Heart right ventricle (tissue), 16 donors: ENCODE data around the gene PLBD2. TPM values are rescaled to one million over a fixed set of nuclear protein-coding genes. Genes with fewer than 3 reads are reported as not detected.

Experiments
- ATAC-seq, 8 donors: fragments of 200-7000 bp; cut with Tn5 transposase; one replicate each; pipeline ENCODE4 v1.9.1; 2020; ENCODE audit warnings: mild to moderate bottlenecking in 8 of 8, moderate library complexity in 8 of 8, moderate number of reproducible peaks in 1 of 8
- DNase-seq, 2 donors: peaks; one replicate each; pipeline ENCODE4 v3.0.0-alpha.2; 2020
- H3K27ac ChIP-seq, 10 donors: fragments of 200-600 bp; sonication (generic) in 2 of 10; one replicate each; pipeline versions ENCODE4 v1.5.0 to v1.8.0; 2020 to 2022; ENCODE audit warnings: mild to moderate bottlenecking in 3 of 10
- H3K27me3 ChIP-seq, 7 donors: fragments of 200-600 bp; one replicate each; pipeline ENCODE4 v1.8.0; 2021 to 2022; ENCODE audit warnings: mild to moderate bottlenecking in 2 of 7
- H3K36me3 ChIP-seq, 9 donors: fragments of 200-600 bp; sonication (generic) in 1 of 9; one replicate each; pipeline versions ENCODE4 v1.5.0 to v1.8.0; 2020 to 2022; ENCODE audit warnings: mild to moderate bottlenecking in 2 of 9
- H3K4me1 ChIP-seq, 9 donors: fragments of 200-600 bp; sonication (generic) in 1 of 9; one replicate each; pipeline versions ENCODE4 v1.5.0 to v1.8.0; 2020 to 2022; ENCODE audit warnings: mild to moderate bottlenecking in 4 of 9
- H3K4me3 ChIP-seq, 10 donors: fragments of 200-600 bp; sonication (generic) in 2 of 10; one replicate each; pipeline versions ENCODE4 v1.5.0 to v1.8.0; 2020 to 2022; ENCODE audit warnings: mild to moderate bottlenecking in 7 of 10, moderate library complexity in 2 of 10
- H3K9me3 ChIP-seq, 11 donors: fragments of 200-600 bp in 10 of 11; sonication (generic) in 2 of 11; one replicate each; pipeline versions ENCODE4 v1.5.0 to v1.8.0; 2013 to 2022; ENCODE audit warnings: mild to moderate bottlenecking in 2 of 11, control low read depth in 1 of 11, moderate library complexity in 1 of 11
- WGBS, 2 donors: extraction: QIAGEN DNeasy Blood & Tissue Kit; methylation state at CpG; one replicate each; pipeline ENCODE4 v1.1.7; 2013; ENCODE audit warnings: inconsistent platforms in 1 of 2; 5-methylcytosine and 5-hydroxymethylcytosine counted together
- intact Hi-C, 10 donors: fragments of 100-400 bp; cut with DNase I; formaldehyde crosslinking; loops; one replicate each; pipeline versions ENCODE4 v1.11.1 to v1.14.2; 2022
- polyA plus RNA-seq, 2 donors: library from polyadenylated mRNA; stranded (reverse); fragments of 200-250 nt; gene quantifications; one replicate each; pipeline ENCODE4 v1.2.3, GENCODE V29; 2013
- total RNA-seq, 10 donors: library from RNA; stranded (reverse); fragmentation: NEBNext Ultra II Directional in 3 of 10; extraction: Animal tissue kit (Norgen Biotek cat#: 25700) in 3 of 10; gene quantifications; one replicate each; pipeline versions ENCODE4 v1.2.1 to v1.2.4, GENCODE V29; 2021 to 2023
- TF ChIP-seq, protein P1 (sequence below), 9 donors: fragments of 200-600 bp; sonication (generic) in 2 of 9; IDR thresholded peaks; one replicate each; pipeline versions ENCODE4 v1.5.0 to v1.8.0; 2021 to 2022; ENCODE audit warnings: antibody characterized with exemption in 9 of 9, mild to moderate bottlenecking in 5 of 9, moderate library complexity in 1 of 9
- donor health status: Arrhythmogenic right ventricular cardiomyopathy.
- donor health status: ischemic (EF 13 %, LVEDD 7.1; RV severe dilation, severe dysfunction).
- donor health status: healthy with polysubstance abuse.
- donor health status: DM: no; HTN: yes; CAD: no.
- donor health status: DM: no; HTN: no; CAD: no.
- donor health status: ischemic (EF 25% LVEDD 6.9; RV normal size, moderate dysfunction).
- donor health status: ischemic (EF 25% LVEDD 5.7; RV mildly dilated, moderate dysfunction).
- donor health status: healthy.
- donor health status: DM: yes; HTN: yes; CAD: no.
- donor health status: Ischemic cardiomyopathy.
- donor health status: ischemic (EF 35%, LVEDD 5.7; RV mildly dilated, moderate dysfunction).
- donor health status: nonischemic (EF 11% LVEDD 7.7; RV severe dilation, severe dysfunction).
- donor health status: DM: yes; HTN: yes; CAD: no.
- donor health status: PGD.
- donor health status: ischemic (EF 29% LVEDD 5.4; RV normal size, mild dysfunction).
- donor health status: nonischemic (EF 23%, LVEDD 6.1; RV moderate dilation, normal function).

PLBD2 gene
- total and polyA plus RNA-seq, 12 donors: 13.0 to 53.9 (median 35.4) TPM

DNA sequence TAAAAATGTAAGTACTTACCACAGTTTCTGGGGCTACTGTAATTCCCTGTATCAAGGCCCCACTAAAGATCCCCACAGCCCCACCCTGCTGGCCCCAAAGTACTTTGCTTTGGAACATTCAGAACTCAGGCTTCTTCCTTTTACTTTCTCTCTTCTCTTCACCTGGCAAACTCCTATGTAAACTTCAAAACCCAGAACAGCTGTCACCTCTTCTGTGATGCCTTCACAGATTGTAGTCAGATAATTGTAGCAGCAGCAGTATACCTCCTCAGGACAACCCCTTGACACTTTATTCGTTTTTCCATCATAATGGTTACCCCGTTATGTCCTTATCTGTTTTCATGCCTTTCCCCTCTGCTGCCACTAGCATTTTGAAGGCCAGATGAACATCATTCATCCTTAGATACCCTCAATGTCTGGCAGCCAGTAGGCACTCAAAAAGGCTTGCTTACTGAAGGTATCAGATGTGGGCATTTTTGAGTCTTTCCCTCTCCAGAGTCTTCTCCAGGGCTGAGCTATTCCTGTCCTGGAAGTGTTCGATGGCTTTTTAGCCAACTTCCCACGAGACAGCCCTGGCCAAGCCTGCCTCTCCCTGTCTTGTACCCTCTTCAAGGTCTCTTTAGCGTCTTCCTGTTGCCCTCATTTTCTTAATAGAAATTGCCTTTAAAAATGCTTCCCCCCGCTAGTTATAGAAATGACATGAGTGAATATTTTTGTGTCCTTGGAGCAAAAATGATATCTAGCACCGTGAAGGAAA lies 7.4 kb downstream of the PLBD2 start:
- no peaks in the 10 kb centered on the region for H3K9me3 ChIP-seq
- peak in 3 of 8 donors; percentile 43 to 65 (median 43) for ATAC-seq
- intact Hi-C loops: loop anchor here in 1 of 10 donors (5.0 kb wide), 1 partner anchor 54 kb away; no protein-coding TSS in a partner anchor
- peaks cover 0 to 29% (median 4%) of the 10 kb centered on the region in 9 donors for H3K36me3 ChIP-seq
- TF ChIP-seq, protein P1, sequence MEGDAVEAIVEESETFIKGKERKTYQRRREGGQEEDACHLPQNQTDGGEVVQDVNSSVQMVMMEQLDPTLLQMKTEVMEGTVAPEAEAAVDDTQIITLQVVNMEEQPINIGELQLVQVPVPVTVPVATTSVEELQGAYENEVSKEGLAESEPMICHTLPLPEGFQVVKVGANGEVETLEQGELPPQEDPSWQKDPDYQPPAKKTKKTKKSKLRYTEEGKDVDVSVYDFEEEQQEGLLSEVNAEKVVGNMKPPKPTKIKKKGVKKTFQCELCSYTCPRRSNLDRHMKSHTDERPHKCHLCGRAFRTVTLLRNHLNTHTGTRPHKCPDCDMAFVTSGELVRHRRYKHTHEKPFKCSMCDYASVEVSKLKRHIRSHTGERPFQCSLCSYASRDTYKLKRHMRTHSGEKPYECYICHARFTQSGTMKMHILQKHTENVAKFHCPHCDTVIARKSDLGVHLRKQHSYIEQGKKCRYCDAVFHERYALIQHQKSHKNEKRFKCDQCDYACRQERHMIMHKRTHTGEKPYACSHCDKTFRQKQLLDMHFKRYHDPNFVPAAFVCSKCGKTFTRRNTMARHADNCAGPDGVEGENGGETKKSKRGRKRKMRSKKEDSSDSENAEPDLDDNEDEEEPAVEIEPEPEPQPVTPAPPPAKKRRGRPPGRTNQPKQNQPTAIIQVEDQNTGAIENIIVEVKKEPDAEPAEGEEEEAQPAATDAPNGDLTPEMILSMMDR (IDR thresholded peaks at IDR 0.05): no peak
- no peaks in the 10 kb centered on the region for H3K27me3 ChIP-seq
- DNase-seq: no peak
- WGBS, 2 donors: 69 to 70% methylated on average over 7 of the region's 7 CpGs
- peak overlapping the region in 6 of 10 donors; percentile 21 to 70 (median 61) for H3K27ac ChIP-seq
- no peak overlapping the region for H3K4me3 ChIP-seq
- H3K4me1 ChIP-seq: peaks cover 0 to 33% (median 14%) of the 10 kb centered on the region in 9 donors

GRCh38 chr12:113366827-113367226 lies 8.4 kb downstream of the PLBD2 start:
- H3K4me1 ChIP-seq: peaks cover 0 to 33% (median 10%) of the 10 kb centered on the region in 9 donors
- 48 to 60% methylated on average over 4 of the region's 4 CpGs for WGBS, 2 donors
- TF ChIP-seq, protein P1 (IDR thresholded peaks at IDR 0.05): no peak
- peak; percentile 43 to 91 (median 84) for ATAC-seq
- DNase-seq: peak in 1 of 2 donors; percentile 23
- intact Hi-C loops: loop anchor here in 1 of 10 donors (5.0 kb wide), 1 partner anchor 55 kb away; no protein-coding TSS in a partner anchor
- H3K4me3 ChIP-seq: no peak overlapping the region
- peak overlapping the region in 6 of 10 donors; percentile 43 to 70 (median 61) for H3K27ac ChIP-seq
- H3K9me3 ChIP-seq: no peaks in the 10 kb centered on the region
- no peaks in the 10 kb centered on the region for H3K27me3 ChIP-seq
- peaks cover 0 to 36% (median 4%) of the 10 kb centered on the region in 9 donors for H3K36me3 ChIP-seq

DNA sequence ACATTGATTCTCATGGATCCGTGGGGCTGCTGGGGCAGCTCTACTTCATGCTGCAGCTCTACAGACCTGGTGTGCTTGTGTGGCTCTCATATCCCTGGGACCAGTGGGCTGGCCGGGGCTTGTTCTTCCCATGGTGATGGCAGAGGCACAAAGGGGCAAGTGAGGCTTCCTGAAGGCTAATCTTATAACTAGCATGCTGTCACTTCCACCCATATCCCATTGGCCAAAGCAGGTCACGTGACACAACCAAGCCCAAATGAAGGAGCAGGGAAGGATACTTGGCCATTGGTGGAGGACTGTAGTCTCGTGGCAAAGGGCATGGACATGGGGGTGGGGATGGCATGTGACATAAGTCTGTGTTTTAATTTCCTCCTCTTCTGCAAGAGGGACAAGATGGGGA lies 9.9 kb downstream of the PLBD2 start:
- no peak for ATAC-seq
- WGBS, 2 donors: 93 to 94% methylated on average over 4 of the region's 4 CpGs
- Histone ChIP-seq H3K4me1 (peaks cover 0 to 28% (median 9%) of the 10 kb centered on the region in 9 donors), H3K27ac (no peak overlapping the region), H3K4me3 (no peak overlapping the region), H3K27me3 (no peaks in the 10 kb centered on the region), H3K36me3 (peaks cover 0 to 52% (median 11%) of the 10 kb centered on the region in 9 donors), H3K9me3 (no peaks in the 10 kb centered on the region)
- intact Hi-C loops: loop anchor here in 1 of 10 donors (5.0 kb wide), 1 partner anchor 56 kb away; no protein-coding TSS in a partner anchor
- TF ChIP-seq, protein P1 (IDR thresholded peaks at IDR 0.05): no peak
- no peak for DNase-seq

- 81 to 91% methylated on average over 6 of the region's 6 CpGs for WGBS, 2 donors
- no peak overlapping the region for H3K4me3 ChIP-seq
- no peak overlapping the region for H3K27ac ChIP-seq
- H3K36me3 ChIP-seq: peaks cover 0 to 60% (median 14%) of the 10 kb centered on the region in 9 donors
- ATAC-seq (no peak), DNase-seq (no peak)
- intact Hi-C loops: loop anchor here in 1 of 10 donors (5.0 kb wide), 1 partner anchor 57 kb away; no protein-coding TSS in a partner anchor
- no peaks in the 10 kb centered on the region for H3K9me3 ChIP-seq
- H3K4me1 ChIP-seq: peaks cover 0 to 28% (median 9%) of the 10 kb centered on the region in 9 donors
- no peaks in the 10 kb centered on the region for H3K27me3 ChIP-seq
- TF ChIP-seq, protein P1 (IDR thresholded peaks at IDR 0.05): no peak
Measured at GRCh38 chr12:113369391-113369985, 11.1 kb downstream of the PLBD2 start.
